Peyer's patch (tissue), 4 donors: ENCODE measurements around the gene RNF112.
"Not testable (repeated sequence)": the region's sequence is repeated elsewhere in the genome, so short reads cannot be mapped to it uniquely, and the experiment has no call there.

Source experiments
- CTCF ChIP-seq, 6 experiments: fragments of 450-650 bp in 4 of 6; fragments of 200-600 bp in 2 of 6; sonication (generic) in 1 of 6; IDR thresholded peaks; one replicate each; pipeline ENCODE4 v1.5.1; 2017 to 2019; ENCODE audit warnings: antibody characterized with exemption in 6 of 6, mild to moderate bottlenecking in 3 of 6, moderate library complexity in 1 of 6
- POLR2A ChIP-seq, 2 donors: fragments of 450-650 bp; IDR thresholded peaks; one replicate each; pipeline ENCODE4 v1.5.1; 2017; ENCODE audit warnings: antibody characterized with exemption in 2 of 2, mild to moderate bottlenecking in 2 of 2, moderate library complexity in 2 of 2

DNA sequence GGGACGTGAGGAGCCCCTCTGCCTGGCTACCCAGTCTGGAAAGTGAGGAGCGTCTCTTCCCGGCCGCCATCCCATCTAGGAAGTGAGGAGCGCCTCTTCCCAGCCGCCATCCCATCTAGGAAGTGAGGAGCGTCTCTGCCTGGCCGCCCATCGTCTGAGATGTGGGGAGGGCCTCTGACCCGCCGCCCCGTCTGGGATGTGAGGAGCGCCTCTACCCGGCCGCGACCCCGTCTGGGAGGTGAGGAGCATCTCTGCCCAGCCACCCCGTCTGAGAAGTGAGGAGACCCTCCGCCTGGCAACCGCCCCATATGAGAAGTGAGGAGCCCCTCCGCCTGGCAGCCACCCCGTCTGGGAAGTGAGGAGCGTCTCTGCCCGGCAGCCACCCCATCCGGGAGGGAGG is 30.3 kb downstream of the RNF112 start:
- TF ChIP-seq CTCF, POLR2A (IDR thresholded peaks at IDR 0.05): not testable (repeated sequence)
